ENCODE results near the gene SPOCK1. TPM values are rescaled to one million over a fixed set of nuclear protein-coding genes. Genes with fewer than 3 reads are reported as not detected.

The SPOCK1 gene
- total and polyA plus RNA-seq, 10 donors, result 0.50 to 17.0 (median 6.6) TPM

- no peaks in the 10 kb centered on the region for H3K27me3 ChIP-seq (replicated peaks in 1 of 7)
- WGBS, 5 donors, result 83 to 90% (median 87%) methylated on average over 6 of the region's 6 CpGs
- no peak for DNase-seq
- no peak overlapping the region for H3K4me3 ChIP-seq
- no peaks in the 10 kb centered on the region for H3K9me3 ChIP-seq
- no peak overlapping the region for H3K27ac ChIP-seq
- H3K36me3 ChIP-seq, result no peaks in the 10 kb centered on the region
- no peaks in the 10 kb centered on the region for H3K4me1 ChIP-seq
- TF ChIP-seq POLR2A (IDR thresholded peaks at IDR 0.05), result no peak
- TF ChIP-seq, protein P1, sequence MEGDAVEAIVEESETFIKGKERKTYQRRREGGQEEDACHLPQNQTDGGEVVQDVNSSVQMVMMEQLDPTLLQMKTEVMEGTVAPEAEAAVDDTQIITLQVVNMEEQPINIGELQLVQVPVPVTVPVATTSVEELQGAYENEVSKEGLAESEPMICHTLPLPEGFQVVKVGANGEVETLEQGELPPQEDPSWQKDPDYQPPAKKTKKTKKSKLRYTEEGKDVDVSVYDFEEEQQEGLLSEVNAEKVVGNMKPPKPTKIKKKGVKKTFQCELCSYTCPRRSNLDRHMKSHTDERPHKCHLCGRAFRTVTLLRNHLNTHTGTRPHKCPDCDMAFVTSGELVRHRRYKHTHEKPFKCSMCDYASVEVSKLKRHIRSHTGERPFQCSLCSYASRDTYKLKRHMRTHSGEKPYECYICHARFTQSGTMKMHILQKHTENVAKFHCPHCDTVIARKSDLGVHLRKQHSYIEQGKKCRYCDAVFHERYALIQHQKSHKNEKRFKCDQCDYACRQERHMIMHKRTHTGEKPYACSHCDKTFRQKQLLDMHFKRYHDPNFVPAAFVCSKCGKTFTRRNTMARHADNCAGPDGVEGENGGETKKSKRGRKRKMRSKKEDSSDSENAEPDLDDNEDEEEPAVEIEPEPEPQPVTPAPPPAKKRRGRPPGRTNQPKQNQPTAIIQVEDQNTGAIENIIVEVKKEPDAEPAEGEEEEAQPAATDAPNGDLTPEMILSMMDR (IDR thresholded peaks at IDR 0.05 in 8 of 11, conservative IDR thresholded peaks at IDR 0.05 in 3 of 11), result no peak
- TF ChIP-seq POLR2AphosphoS5 (IDR thresholded peaks at IDR 0.05), result no peak
- intact Hi-C loops (cut with DNase I; ENCODE audit: low total_unique reads), result no loop called here
These were observed 299.9 kb downstream of the SPOCK1 start for GRCh38 chr5:137199201-137199600.

- Histone ChIP-seq H3K36me3 (no peaks in the 10 kb centered on the region), H3K27ac (no peak overlapping the region), H3K27me3 (replicated peaks in 1 of 7) (no peaks in the 10 kb centered on the region), H3K4me1 (no peaks in the 10 kb centered on the region), H3K9me3 (no peaks in the 10 kb centered on the region), H3K4me3 (no peak overlapping the region)
- WGBS, 5 donors, result 82 to 95% (median 93%) methylated on average over 2 of the region's 2 CpGs
- no peak for DNase-seq
- intact Hi-C loops (cut with DNase I; ENCODE audit: low total_unique reads), result no loop called here
- TF ChIP-seq POLR2AphosphoS5 (IDR thresholded peaks at IDR 0.05) (no peak), POLR2A (IDR thresholded peaks at IDR 0.05) (no peak)
- TF ChIP-seq, protein P1 (IDR thresholded peaks at IDR 0.05 in 8 of 11, conservative IDR thresholded peaks at IDR 0.05 in 3 of 11), result no peak
These were observed 303.6 kb downstream of the SPOCK1 start for GRCh38 chr5:137195483-137195882.

DNA sequence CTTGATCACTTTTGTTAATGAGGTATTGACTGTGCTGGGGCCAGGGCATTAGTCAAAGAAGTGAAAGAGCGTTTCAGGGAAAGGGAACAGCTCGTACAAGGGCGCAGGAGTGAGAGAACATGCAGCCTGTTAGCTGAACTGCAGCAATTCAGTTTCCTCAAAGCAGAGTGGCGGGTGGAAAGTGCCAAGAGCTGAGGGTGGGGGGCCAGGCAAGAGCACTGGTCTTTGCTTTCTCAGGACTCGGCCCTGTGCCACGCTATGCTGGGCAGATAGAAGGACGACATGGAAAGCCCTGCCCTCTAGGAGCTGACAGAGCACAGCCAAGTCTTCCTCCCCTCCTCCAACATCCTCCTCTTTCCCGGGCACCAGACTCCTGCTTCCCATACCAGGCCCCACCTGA, 304.8 kb downstream of the SPOCK1 start:
- H3K36me3 ChIP-seq, result no peaks in the 10 kb centered on the region
- 61 to 70% (median 65%) methylated on average over 8 of the region's 8 CpGs for WGBS, 5 donors
- H3K27me3 ChIP-seq (replicated peaks in 1 of 7), result no peaks in the 10 kb centered on the region
- no peaks in the 10 kb centered on the region for H3K4me1 ChIP-seq
- no peak overlapping the region for H3K4me3 ChIP-seq
- DNase-seq, result no peak
- no peak overlapping the region for H3K27ac ChIP-seq
- no peak for TF ChIP-seq POLR2AphosphoS5 (IDR thresholded peaks at IDR 0.05)
- TF ChIP-seq POLR2A (IDR thresholded peaks at IDR 0.05), result no peak
- TF ChIP-seq, protein P1 (IDR thresholded peaks at IDR 0.05 in 8 of 11, conservative IDR thresholded peaks at IDR 0.05 in 3 of 11), result no peak
- intact Hi-C loops (cut with DNase I; ENCODE audit: low total_unique reads), result no loop called here
- no peaks in the 10 kb centered on the region for H3K9me3 ChIP-seq

DNA sequence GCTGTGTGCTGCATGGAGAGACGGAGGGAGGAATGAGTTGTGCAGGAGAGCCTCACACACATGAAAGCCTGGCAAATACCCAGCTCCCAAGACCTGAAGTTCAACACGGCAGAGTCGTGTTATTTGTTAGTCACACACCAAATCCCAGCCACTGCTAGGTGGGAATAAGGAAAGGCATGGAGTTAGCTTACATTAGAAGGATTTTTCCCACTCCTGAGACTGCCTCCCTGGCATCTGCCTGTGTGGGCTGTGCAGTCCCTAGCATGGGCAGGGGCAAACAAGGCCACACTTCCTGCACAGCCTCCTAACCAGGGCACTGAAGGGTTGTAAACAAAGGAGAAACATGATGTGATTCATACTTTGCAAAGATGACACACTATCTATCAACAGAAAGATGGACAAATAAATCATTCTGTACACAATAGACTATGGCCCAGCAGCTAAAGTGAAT, 306.8 kb downstream of the SPOCK1 start:
- no peaks in the 10 kb centered on the region for H3K4me1 ChIP-seq
- H3K4me3 ChIP-seq, result no peak overlapping the region
- WGBS, 5 donors, result 71 to 94% (median 83%) methylated on average over 3 of the region's 3 CpGs
- H3K27ac ChIP-seq, result no peak overlapping the region
- no peaks in the 10 kb centered on the region for H3K9me3 ChIP-seq
- TF ChIP-seq POLR2AphosphoS5 (IDR thresholded peaks at IDR 0.05), result no peak
- intact Hi-C loops (cut with DNase I; ENCODE audit: low total_unique reads), result no loop called here
- DNase-seq, result no peak
- H3K27me3 ChIP-seq (replicated peaks in 1 of 7), result no peaks in the 10 kb centered on the region
- no peaks in the 10 kb centered on the region for H3K36me3 ChIP-seq

DNA sequence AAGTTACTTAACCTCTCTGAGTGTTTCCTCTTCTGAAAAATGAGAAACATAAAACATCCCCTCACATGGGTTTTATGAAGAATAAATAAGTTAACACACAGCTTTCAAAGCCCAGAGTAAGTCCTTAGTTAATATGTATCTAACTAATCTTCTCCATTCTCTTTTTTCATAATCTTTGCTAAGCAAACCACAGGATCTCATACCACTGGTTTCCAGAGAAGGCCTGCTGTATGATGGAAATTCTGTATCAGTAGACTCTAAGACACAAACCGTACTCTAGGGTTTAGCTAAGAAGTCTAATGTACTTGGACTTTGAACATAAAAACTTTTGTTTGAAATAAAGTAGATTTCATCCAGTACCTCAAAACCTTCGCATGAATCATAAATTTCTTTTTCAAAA, 307.9 kb downstream of the SPOCK1 start:
- Histone ChIP-seq H3K27ac (no peak overlapping the region), H3K36me3 (no peaks in the 10 kb centered on the region), H3K4me1 (no peaks in the 10 kb centered on the region), H3K27me3 (replicated peaks in 1 of 7) (no peaks in the 10 kb centered on the region), H3K4me3 (no peak overlapping the region), H3K9me3 (no peaks in the 10 kb centered on the region)
- intact Hi-C loops (cut with DNase I; ENCODE audit: low total_unique reads), result no loop called here
- TF ChIP-seq, protein P1 (IDR thresholded peaks at IDR 0.05 in 8 of 11, conservative IDR thresholded peaks at IDR 0.05 in 3 of 11), result no peak
- no peak for TF ChIP-seq POLR2AphosphoS5 (IDR thresholded peaks at IDR 0.05)
- no peak for TF ChIP-seq POLR2A (IDR thresholded peaks at IDR 0.05)
- no peak for DNase-seq
- 40 to 49% (median 48%) methylated on average over 2 of the region's 2 CpGs for WGBS, 5 donors
